Spleen (tissue), 11 donors: ENCODE measurements around the gene IFI16. TPM values are rescaled to one million over a fixed set of nuclear protein-coding genes. Genes with fewer than 3 reads are reported as not detected.
"Not testable (repeated sequence)": the region's sequence is repeated elsewhere in the genome, so short reads cannot be mapped to it uniquely, and the experiment has no call there.

Experiments used
- DNase-seq: peaks from one replicate; pipeline ENCODE4 v3.0.0-alpha.2; 2020
- H3K27ac ChIP-seq, 8 donors: fragments of 200-600 bp; sonication (generic) in 7 of 8; 1 replicate in 4 of 8; 2 replicates in 4 of 8; pipeline versions ENCODE4 v1.5.0 to v1.8.0; 2016 to 2021; ENCODE audit warnings: inconsistent platforms in 4 of 8, mild to moderate bottlenecking in 4 of 8, moderate library complexity in 1 of 8
- H3K27me3 ChIP-seq, 7 donors: fragments of 200-600 bp; sonication (generic) in 6 of 7; replicated peaks in 1 of 7; 1 replicate in 4 of 7; 2 replicates in 3 of 7; pipeline versions ENCODE4 v1.5.0 to v1.8.0; 2016 to 2021; ENCODE audit warnings: inconsistent platforms in 3 of 7, mild to moderate bottlenecking in 1 of 7
- H3K36me3 ChIP-seq, 6 donors: fragments of 200-600 bp; sonication (generic) in 5 of 6; 1 replicate in 4 of 6; 2 replicates in 2 of 6; pipeline versions ENCODE4 v1.5.0 to v1.8.0; 2016 to 2021; ENCODE audit warnings: inconsistent platforms in 2 of 6
- H3K4me1 ChIP-seq, 6 donors: fragments of 200-600 bp; sonication (generic) in 5 of 6; 1 replicate in 3 of 6; 2 replicates in 3 of 6; pipeline versions ENCODE4 v1.5.0 to v1.8.0; 2016 to 2021; ENCODE audit warnings: inconsistent platforms in 3 of 6
- H3K4me3 ChIP-seq, 8 donors: fragments of 200-600 bp; sonication (generic) in 7 of 8; 1 replicate in 4 of 8; 2 replicates in 4 of 8; pipeline versions ENCODE4 v1.5.0 to v1.8.0; 2016 to 2021; ENCODE audit warnings: inconsistent platforms in 4 of 8, mild to moderate bottlenecking in 4 of 8, moderate library complexity in 2 of 8
- H3K9me3 ChIP-seq, 8 donors: fragments of 200-600 bp; sonication (generic) in 7 of 8; 1 replicate in 4 of 8; 2 replicates in 4 of 8; pipeline versions ENCODE4 v1.5.0 to v1.8.0; 2016 to 2021; ENCODE audit warnings: inconsistent platforms in 4 of 8
- POLR2A ChIP-seq, 3 donors: fragments of 450-650 bp; IDR thresholded peaks; one replicate each; pipeline ENCODE4 v1.5.1; 2017; ENCODE audit warnings: antibody characterized with exemption in 3 of 3, mild to moderate bottlenecking in 1 of 3
- POLR2AphosphoS5 ChIP-seq, 3 donors: sonication (generic); formaldehyde crosslinking; IDR thresholded peaks; one replicate each; pipeline ENCODE4 v1.5.1; 2017; ENCODE audit warnings: antibody characterized with exemption in 3 of 3
- WGBS, 5 donors: extraction: QIAGEN DNeasy Blood & Tissue Kit in 3 of 5; methylation state at CpG; one replicate each; pipeline versions ENCODE4 v1.1.5 to v1.1.7; 2013 to 2018; 5-methylcytosine and 5-hydroxymethylcytosine counted together
- intact Hi-C: fragments of 100-400 bp; cut with DNase I; formaldehyde crosslinking; loops from one replicate; pipeline ENCODE4 v1.15.0; 2023; ENCODE audit warnings: low total_unique reads
- polyA plus RNA-seq, 3 donors: library from polyadenylated mRNA; stranded (reverse); fragments of 200-250 nt; gene quantifications; one replicate each; pipeline ENCODE4 v1.2.1, GENCODE V29; 2013
- total RNA-seq, 7 donors: library from RNA; depleted of rRNA in 3 of 7; stranded (reverse); fragments of >200 nt in 3 of 7; fragmentation: NEBNext Ultra II Directional in 4 of 7; extraction: Animal tissue kit (Norgen Biotek cat#: 25700) in 4 of 7; gene quantifications; one replicate each; pipeline versions ENCODE4 v1.1.0 to v1.2.1, GENCODE V29; 2016 to 2021
- TF ChIP-seq, protein P1 (sequence below), 11 experiments: fragments of 200-600 bp in 7 of 11; fragments of 450-650 bp in 4 of 11; sonication (generic) in 4 of 11; IDR thresholded peaks in 8 of 11; conservative IDR thresholded peaks in 3 of 11; 1 replicate in 7 of 11; 2 replicates in 4 of 11; pipeline versions ENCODE4 v1.4.0 to v1.8.0; 2016 to 2021; ENCODE audit warnings: antibody characterized with exemption in 11 of 11, inconsistent platforms in 4 of 11, mild to moderate bottlenecking in 1 of 11
- donor health status: healthy with polysubstance abuse.
- donor health status: DM: no; HTN: no; CAD: no; lungs with moderate emphysema.
- donor health status: DM: no; HTN: no; CAD: no.
- donor health status: Bipolar disorder and iron deficiency.
- donor health status: healthy.
- donor health status: DM: no; HTN: no; CAD: no.
- donor health status: DM: yes; HTN: yes; CAD: no.

IFI16 gene
- total and polyA plus RNA-seq, 10 donors: 155 to 205 (median 176) TPM

- Histone ChIP-seq H3K9me3 (peaks cover 0 to 12% (median 4%) of the 10 kb centered on the region in 8 donors), H3K4me3 (no peak overlapping the region), H3K27me3 (no peaks in the 10 kb centered on the region), H3K27ac (no peak overlapping the region), H3K4me1 (peaks cover 3 to 99% (median 75%) of the 10 kb centered on the region in 6 donors), H3K36me3 (peaks cover 0 to 99% (median 69%) of the 10 kb centered on the region in 6 donors)
- DNase-seq: no peak
- intact Hi-C loops: no loop called here
- WGBS, 5 donors: 89 to 94% (median 91%) methylated on average over 7 of the region's 7 CpGs
- TF ChIP-seq POLR2AphosphoS5 (IDR thresholded peaks at IDR 0.05): peak in 2 of 3 donors; percentile 11 to 39
- TF ChIP-seq, protein P1, sequence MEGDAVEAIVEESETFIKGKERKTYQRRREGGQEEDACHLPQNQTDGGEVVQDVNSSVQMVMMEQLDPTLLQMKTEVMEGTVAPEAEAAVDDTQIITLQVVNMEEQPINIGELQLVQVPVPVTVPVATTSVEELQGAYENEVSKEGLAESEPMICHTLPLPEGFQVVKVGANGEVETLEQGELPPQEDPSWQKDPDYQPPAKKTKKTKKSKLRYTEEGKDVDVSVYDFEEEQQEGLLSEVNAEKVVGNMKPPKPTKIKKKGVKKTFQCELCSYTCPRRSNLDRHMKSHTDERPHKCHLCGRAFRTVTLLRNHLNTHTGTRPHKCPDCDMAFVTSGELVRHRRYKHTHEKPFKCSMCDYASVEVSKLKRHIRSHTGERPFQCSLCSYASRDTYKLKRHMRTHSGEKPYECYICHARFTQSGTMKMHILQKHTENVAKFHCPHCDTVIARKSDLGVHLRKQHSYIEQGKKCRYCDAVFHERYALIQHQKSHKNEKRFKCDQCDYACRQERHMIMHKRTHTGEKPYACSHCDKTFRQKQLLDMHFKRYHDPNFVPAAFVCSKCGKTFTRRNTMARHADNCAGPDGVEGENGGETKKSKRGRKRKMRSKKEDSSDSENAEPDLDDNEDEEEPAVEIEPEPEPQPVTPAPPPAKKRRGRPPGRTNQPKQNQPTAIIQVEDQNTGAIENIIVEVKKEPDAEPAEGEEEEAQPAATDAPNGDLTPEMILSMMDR (IDR thresholded peaks at IDR 0.05 in 8 of 11, conservative IDR thresholded peaks at IDR 0.05 in 3 of 11): no peak
Measured at GRCh38 chr1:159025043-159025442, 15.3 kb downstream of the IFI16 start.

- DNase-seq, H3K27me3 ChIP-seq, intact Hi-C loops: not testable (repeated sequence)
- Histone ChIP-seq H3K9me3 (peaks cover 0 to 12% (median 4%) of the 10 kb centered on the region in 8 donors), H3K36me3 (peaks cover 0 to 99% (median 69%) of the 10 kb centered on the region in 6 donors), H3K27ac (peak overlapping the region in 1 of 8 donors; percentile 14), H3K4me3 (peak overlapping the region in 1 of 8 donors; percentile 25), H3K4me1 (peaks cover 7 to 99% (median 73%) of the 10 kb centered on the region in 6 donors)
- WGBS, 5 donors: 46 to 53% (median 50%) methylated on average over 2 of the region's 2 CpGs
Measured at GRCh38 chr1:159026841-159027240, 17.1 kb downstream of the IFI16 start.

GRCh38 chr1:159030311-159030710 lies 20.6 kb downstream of the IFI16 start:
- TF ChIP-seq, protein P1 (IDR thresholded peaks at IDR 0.05 in 8 of 11, conservative IDR thresholded peaks at IDR 0.05 in 3 of 11): no peak
- no peak for TF ChIP-seq POLR2A (IDR thresholded peaks at IDR 0.05)
- no peak for TF ChIP-seq POLR2AphosphoS5 (IDR thresholded peaks at IDR 0.05)
- WGBS, 5 donors: 90 to 100% (median 96%) methylated on average over 1 of the region's 1 CpG
- H3K27me3 ChIP-seq: no peaks in the 10 kb centered on the region
- peak overlapping the region in 1 of 8 donors; percentile 61 for H3K27ac ChIP-seq
- H3K4me3 ChIP-seq: no peak overlapping the region
- peaks cover 0 to 99% (median 80%) of the 10 kb centered on the region in 6 donors for H3K36me3 ChIP-seq
- peaks cover 4 to 93% (median 49%) of the 10 kb centered on the region in 6 donors for H3K4me1 ChIP-seq
- H3K9me3 ChIP-seq: peaks cover 0 to 12% (median 4%) of the 10 kb centered on the region in 8 donors
- intact Hi-C loops: no loop called here
- no peak for DNase-seq

DNA sequence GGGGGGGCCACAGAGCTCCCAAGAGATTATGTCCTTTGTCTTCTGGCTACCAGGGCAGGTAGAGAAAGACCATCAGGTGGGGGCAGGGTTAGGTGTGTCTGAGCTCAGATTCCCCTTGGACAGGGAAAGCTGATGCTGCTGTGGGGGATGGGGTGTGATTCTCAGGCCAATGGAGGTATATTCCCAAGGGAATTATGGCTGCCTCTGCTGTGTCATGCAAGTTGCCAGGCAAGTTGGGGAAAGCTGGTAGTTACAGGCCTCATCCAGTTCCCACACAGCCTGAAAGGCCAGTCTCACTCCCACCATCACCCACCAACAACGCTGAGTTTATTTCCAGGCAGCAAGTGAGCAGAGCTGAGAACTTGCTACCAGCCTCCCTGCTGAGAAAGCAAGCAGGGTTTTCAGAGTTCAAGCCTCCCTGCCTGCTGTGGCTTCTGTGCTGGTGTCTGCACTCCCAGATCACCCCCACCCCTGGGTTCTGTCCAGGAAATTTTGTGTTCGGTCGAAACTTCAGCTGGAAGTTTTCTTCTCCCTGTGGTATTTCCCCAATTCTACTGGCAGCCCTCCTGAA lies 21.3 kb downstream of the IFI16 start:
- WGBS, 5 donors: 65 to 87% (median 81%) methylated on average over 3 of the region's 3 CpGs
- Histone ChIP-seq H3K4me3 (no peak overlapping the region), H3K9me3 (peaks cover 0 to 12% (median 4%) of the 10 kb centered on the region in 8 donors), H3K4me1 (peaks cover 4 to 92% (median 43%) of the 10 kb centered on the region in 6 donors), H3K36me3 (peaks cover 0 to 99% (median 80%) of the 10 kb centered on the region in 6 donors), H3K27me3 (no peaks in the 10 kb centered on the region), H3K27ac (peak overlapping the region in 1 of 8 donors; percentile 61)
- DNase-seq: no peak
- intact Hi-C loops: no loop called here
- no peak for TF ChIP-seq POLR2A (IDR thresholded peaks at IDR 0.05)
- peak in 2 of 3 donors; percentile 31 to 39 for TF ChIP-seq POLR2AphosphoS5 (IDR thresholded peaks at IDR 0.05)
- TF ChIP-seq, protein P1 (IDR thresholded peaks at IDR 0.05 in 8 of 11, conservative IDR thresholded peaks at IDR 0.05 in 3 of 11): no peak
